ENCODE measurements around the gene RNF2.
A peak's percentile ranks its signal among the peaks of the same experiment; 100 is the strongest.
"Not testable (repeated sequence)": the region's sequence is repeated elsewhere in the genome, so short reads cannot be mapped to it uniquely, and the experiment has no call there.

Gene RNF2

GRCh38 chr1:185044981-185045813, at the start of gene RNF2:
Gene RNF2 (plus strand): TSS chr1:185045558. CDS start chr1:185087554, 41,996 bp downstream.
- DNase-seq (ENCODE audit: low spot score) (peak; percentile 54), FAIRE-seq (no peak)

- DNase-seq (ENCODE audit: low spot score); FAIRE-seq: not testable (repeated sequence)
These were observed 45.4 kb upstream of the RNF2 start for GRCh38 chr1:184999974-185000373.

GRCh38 chr1:185001312-185001880, 44.0 kb upstream of the RNF2 start:
- not testable (repeated sequence) for DNase-seq (ENCODE audit: low spot score); FAIRE-seq

GRCh38 chr1:185008838-185009237, 36.5 kb upstream of the RNF2 start:
- DNase-seq (ENCODE audit: low spot score) (no peak), FAIRE-seq (no peak)

- no peak for DNase-seq (ENCODE audit: low spot score)
These were observed 35.0 kb upstream of the RNF2 start for GRCh38 chr1:185010361-185010760.

GRCh38 chr1:185014941-185015340, 30.4 kb upstream of the RNF2 start:
- FAIRE-seq, result no peak
- no peak for DNase-seq (ENCODE audit: low spot score)

More at GRCh38 chr1:185010361-185010760, 35.0 kb upstream of the RNF2 start:
- FAIRE-seq, result no peak

GRCh38 chr1:185015631-185016030, 29.7 kb upstream of the RNF2 start:
- DNase-seq (ENCODE audit: low spot score) (no peak), FAIRE-seq (no peak)

- no peak for FAIRE-seq
- peak; percentile 58 for DNase-seq (ENCODE audit: low spot score)
These were observed 28.5 kb upstream of the RNF2 start for GRCh38 chr1:185016880-185017279.

GRCh38 chr1:185017338-185017737, 28.0 kb upstream of the RNF2 start:
- peak; percentile 88 for DNase-seq (ENCODE audit: low spot score)
- FAIRE-seq, result peak; percentile 94

GRCh38 chr1:185017966-185018365, 27.4 kb upstream of the RNF2 start:
- DNase-seq (ENCODE audit: low spot score), result no peak
- FAIRE-seq, result no peak

- no peak for FAIRE-seq
- no peak for DNase-seq (ENCODE audit: low spot score)
These were observed 18.0 kb upstream of the RNF2 start for GRCh38 chr1:185027252-185027882.

GRCh38 chr1:185033686-185034085, 11.7 kb upstream of the RNF2 start:
- FAIRE-seq (no peak), DNase-seq (ENCODE audit: low spot score) (no peak)

- DNase-seq (ENCODE audit: low spot score) (no peak), FAIRE-seq (no peak)
These were observed 10.1 kb upstream of the RNF2 start for GRCh38 chr1:185035258-185035657.

- FAIRE-seq (no peak), DNase-seq (ENCODE audit: low spot score) (no peak)
These were observed 6.5 kb upstream of the RNF2 start for GRCh38 chr1:185038813-185039376.

- no peak for DNase-seq (ENCODE audit: low spot score)
- no peak for FAIRE-seq
These were observed 5.5 kb upstream of the RNF2 start for GRCh38 chr1:185039726-185040407.

GRCh38 chr1:185040408-185040735, 5.0 kb upstream of the RNF2 start:
- DNase-seq (ENCODE audit: low spot score) (no peak), FAIRE-seq (no peak)

GRCh38 chr1:185041742-185042141, 3.6 kb upstream of the RNF2 start:
- DNase-seq (ENCODE audit: low spot score) (no peak), FAIRE-seq (no peak)

- DNase-seq (ENCODE audit: low spot score) (no peak), FAIRE-seq (no peak)
These were observed 2.6 kb upstream of the RNF2 start for GRCh38 chr1:185042737-185043136.

GRCh38 chr1:185044387-185044786, 971 bp upstream of the RNF2 start:
- FAIRE-seq (no peak), DNase-seq (ENCODE audit: low spot score) (no peak)

GRCh38 chr1:185045814-185046492, 595 bp downstream of the RNF2 start:
- FAIRE-seq (no peak), DNase-seq (ENCODE audit: low spot score) (no peak)

GRCh38 chr1:185046668-185047067, 1.3 kb downstream of the RNF2 start:
- DNase-seq (ENCODE audit: low spot score) (no peak), FAIRE-seq (no peak)

Measured in RCC 7860 (cell line).